Measurements from ENCODE around the gene TRAF2. TPM values are rescaled to one million over a fixed set of nuclear protein-coding genes. Genes with fewer than 3 reads are reported as not detected.

The TRAF2 gene
- total and polyA plus RNA-seq, 2 of the 13 experiments (the other 11 are each of a cell fraction or from before 2014, with no cell fraction given): 12.4 to 13.6 TPM

DNA sequence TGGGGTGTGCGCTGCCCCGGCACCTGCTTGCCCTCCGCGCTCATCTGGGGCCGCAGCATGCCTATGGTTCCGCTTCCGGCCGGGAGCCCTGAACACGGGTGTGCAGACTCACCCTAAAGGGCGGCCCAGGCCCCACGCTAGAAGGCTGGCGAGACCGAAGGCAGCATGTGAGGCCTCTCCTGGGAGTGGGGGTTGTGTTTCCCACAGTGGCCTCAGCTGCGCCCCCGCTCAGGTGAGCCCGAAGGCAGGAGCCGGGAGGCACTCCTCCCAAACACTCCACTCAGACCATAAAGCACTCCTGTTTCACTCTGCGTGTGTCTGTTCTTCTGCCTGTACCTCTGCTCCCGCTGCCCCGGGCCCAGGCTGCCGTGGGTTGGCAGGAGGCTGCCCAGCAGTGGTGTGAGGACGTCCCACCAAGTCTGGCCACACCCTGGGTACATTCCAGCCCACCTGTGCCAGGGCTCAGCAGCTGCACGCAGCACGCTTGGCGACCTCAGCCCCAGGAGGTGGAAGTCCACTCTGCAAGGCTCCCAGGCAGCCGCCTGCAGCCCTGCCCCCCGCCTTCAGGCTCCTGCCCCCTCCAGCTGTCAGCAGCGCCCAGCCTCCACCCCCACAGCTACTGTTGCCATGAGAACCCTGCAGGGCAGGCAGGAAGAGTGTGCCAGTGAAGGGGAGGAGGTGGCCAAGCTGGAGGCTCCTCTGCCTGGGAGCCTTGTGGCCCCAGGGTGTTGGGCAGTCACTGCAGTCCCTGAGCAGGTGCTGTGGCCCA lies 45.3 kb upstream of the TRAF2 start (continued):
- TF ChIP-seq ZIK1 (CRISPR knock-in tag; IDR thresholded peaks at IDR 0.05; ENCODE audit: borderline replicate concordance, low read depth) (peak; percentile 32; the same call in 1 of the 2 replicates), ZFP36L1 (CRISPR knock-in tag; IDR thresholded peaks at IDR 0.05) (peak; percentile 29; the same call in 1 of the 2 replicates), TARDBP (CRISPR knock-in tag; IDR thresholded peaks at IDR 0.05) (peak; percentile 67), ZNF644 (CRISPR knock-in tag; IDR thresholded peaks at IDR 0.05; ENCODE audit: low read depth) (no peak), HOXA3 (CRISPR knock-in tag; IDR thresholded peaks at IDR 0.05) (no peak), ZNF382 (CRISPR knock-in tag; IDR thresholded peaks at IDR 0.05; ENCODE audit: borderline replicate concordance) (no peak), CHD2 (IDR thresholded peaks at IDR 0.05; ENCODE audit: low read depth, low read length) (no peak), TBX2 (CRISPR knock-in tag; IDR thresholded peaks at IDR 0.05; ENCODE audit: borderline replicate concordance) (peak; percentile 51; the same call in 1 of the 2 replicates), GTF3A (CRISPR knock-in tag; conservative IDR thresholded peaks at IDR 0.05) (0 out of 2 replicates have a peak, but pooled peaks have one; percentile 36), TOE1 (CRISPR knock-in tag; IDR thresholded peaks at IDR 0.05) (no peak), RBM22 (optimal IDR thresholded peaks at IDR 0.05; ENCODE audit: low read length) (peak; percentile 70), ZNF317 (CRISPR knock-in tag; IDR thresholded peaks at IDR 0.05) (0 out of 2 replicates have a peak, but pooled peaks have one; percentile 29), ZNF543 (CRISPR knock-in tag; IDR thresholded peaks at IDR 0.05) (0 out of 2 replicates have a peak, but pooled peaks have one; percentile 66)
- TF ChIP-seq, protein P1, sequence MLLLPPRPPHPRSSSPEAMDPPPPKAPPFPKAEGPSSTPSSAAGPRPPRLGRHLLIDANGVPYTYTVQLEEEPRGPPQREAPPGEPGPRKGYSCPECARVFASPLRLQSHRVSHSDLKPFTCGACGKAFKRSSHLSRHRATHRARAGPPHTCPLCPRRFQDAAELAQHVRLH (CRISPR knock-in tag; IDR thresholded peaks at IDR 0.05; ENCODE audit: borderline replicate concordance, low read depth): no peak; the same call in 1 of the 2 replicates
- TF ChIP-seq, protein P2, sequence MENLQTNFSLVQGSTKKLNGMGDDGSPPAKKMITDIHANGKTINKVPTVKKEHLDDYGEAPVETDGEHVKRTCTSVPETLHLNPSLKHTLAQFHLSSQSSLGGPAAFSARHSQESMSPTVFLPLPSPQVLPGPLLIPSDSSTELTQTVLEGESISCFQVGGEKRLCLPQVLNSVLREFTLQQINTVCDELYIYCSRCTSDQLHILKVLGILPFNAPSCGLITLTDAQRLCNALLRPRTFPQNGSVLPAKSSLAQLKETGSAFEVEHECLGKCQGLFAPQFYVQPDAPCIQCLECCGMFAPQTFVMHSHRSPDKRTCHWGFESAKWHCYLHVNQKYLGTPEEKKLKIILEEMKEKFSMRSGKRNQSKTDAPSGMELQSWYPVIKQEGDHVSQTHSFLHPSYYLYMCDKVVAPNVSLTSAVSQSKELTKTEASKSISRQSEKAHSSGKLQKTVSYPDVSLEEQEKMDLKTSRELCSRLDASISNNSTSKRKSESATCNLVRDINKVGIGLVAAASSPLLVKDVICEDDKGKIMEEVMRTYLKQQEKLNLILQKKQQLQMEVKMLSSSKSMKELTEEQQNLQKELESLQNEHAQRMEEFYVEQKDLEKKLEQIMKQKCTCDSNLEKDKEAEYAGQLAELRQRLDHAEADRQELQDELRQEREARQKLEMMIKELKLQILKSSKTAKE (CRISPR knock-in tag; IDR thresholded peaks at IDR 0.05; ENCODE audit: borderline replicate concordance): peak; percentile 68; the same call in 1 of the 2 replicates
- TF ChIP-seq, protein P3, sequence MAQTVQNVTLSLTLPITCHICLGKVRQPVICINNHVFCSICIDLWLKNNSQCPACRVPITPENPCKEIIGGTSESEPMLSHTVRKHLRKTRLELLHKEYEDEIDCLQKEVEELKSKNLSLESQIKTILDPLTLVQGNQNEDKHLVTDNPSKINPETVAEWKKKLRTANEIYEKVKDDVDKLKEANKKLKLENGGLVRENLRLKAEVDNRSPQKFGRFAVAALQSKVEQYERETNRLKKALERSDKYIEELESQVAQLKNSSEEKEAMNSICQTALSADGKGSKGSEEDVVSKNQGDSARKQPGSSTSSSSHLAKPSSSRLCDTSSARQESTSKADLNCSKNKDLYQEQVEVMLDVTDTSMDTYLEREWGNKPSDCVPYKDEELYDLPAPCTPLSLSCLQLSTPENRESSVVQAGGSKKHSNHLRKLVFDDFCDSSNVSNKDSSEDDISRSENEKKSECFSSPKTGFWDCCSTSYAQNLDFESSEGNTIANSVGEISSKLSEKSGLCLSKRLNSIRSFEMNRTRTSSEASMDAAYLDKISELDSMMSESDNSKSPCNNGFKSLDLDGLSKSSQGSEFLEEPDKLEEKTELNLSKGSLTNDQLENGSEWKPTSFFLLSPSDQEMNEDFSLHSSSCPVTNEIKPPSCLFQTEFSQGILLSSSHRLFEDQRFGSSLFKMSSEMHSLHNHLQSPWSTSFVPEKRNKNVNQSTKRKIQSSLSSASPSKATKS (CRISPR knock-in tag; IDR thresholded peaks at IDR 0.05): no peak
- TF ChIP-seq, protein P4, sequence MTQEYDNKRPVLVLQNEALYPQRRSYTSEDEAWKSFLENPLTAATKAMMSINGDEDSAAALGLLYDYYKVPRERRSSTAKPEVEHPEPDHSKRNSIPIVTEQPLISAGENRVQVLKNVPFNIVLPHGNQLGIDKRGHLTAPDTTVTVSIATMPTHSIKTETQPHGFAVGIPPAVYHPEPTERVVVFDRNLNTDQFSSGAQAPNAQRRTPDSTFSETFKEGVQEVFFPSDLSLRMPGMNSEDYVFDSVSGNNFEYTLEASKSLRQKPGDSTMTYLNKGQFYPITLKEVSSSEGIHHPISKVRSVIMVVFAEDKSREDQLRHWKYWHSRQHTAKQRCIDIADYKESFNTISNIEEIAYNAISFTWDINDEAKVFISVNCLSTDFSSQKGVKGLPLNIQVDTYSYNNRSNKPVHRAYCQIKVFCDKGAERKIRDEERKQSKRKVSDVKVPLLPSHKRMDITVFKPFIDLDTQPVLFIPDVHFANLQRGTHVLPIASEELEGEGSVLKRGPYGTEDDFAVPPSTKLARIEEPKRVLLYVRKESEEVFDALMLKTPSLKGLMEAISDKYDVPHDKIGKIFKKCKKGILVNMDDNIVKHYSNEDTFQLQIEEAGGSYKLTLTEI (CRISPR knock-in tag; conservative IDR thresholded peaks at IDR 0.05): no peak
- TF ChIP-seq, protein P5, sequence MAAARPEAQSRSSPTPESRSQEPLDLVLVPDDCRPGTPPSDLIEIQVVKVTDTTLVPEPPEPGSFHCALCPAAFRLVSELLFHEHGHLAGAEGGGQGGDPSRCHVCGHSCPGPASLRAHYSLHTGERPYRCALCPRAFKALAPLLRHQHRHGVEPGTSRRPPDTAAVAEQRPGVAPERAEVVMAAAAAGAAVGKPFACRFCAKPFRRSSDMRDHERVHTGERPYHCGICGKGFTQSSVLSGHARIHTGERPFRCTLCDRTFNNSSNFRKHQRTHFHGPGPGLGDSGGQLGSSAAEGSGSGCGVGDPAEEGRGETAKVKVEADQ (CRISPR knock-in tag; IDR thresholded peaks at IDR 0.05; ENCODE audit: borderline replicate concordance): peak; percentile 68; the same call in 1 of the 2 replicates
- TF ChIP-seq, protein P6, sequence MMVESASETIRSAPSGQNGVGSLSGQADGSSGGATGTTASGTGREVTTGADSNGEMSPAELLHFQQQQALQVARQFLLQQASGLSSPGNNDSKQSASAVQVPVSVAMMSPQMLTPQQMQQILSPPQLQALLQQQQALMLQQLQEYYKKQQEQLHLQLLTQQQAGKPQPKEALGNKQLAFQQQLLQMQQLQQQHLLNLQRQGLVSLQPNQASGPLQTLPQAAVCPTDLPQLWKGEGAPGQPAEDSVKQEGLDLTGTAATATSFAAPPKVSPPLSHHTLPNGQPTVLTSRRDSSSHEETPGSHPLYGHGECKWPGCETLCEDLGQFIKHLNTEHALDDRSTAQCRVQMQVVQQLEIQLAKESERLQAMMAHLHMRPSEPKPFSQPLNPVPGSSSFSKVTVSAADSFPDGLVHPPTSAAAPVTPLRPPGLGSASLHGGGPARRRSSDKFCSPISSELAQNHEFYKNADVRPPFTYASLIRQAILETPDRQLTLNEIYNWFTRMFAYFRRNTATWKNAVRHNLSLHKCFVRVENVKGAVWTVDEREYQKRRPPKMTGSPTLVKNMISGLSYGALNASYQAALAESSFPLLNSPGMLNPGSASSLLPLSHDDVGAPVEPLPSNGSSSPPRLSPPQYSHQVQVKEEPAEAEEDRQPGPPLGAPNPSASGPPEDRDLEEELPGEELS (CRISPR knock-in tag; IDR thresholded peaks at IDR 0.05): 0 out of 2 replicates have a peak, but pooled peaks have one; percentile 37
